ENCODE results near the gene LRRC55. TPM values are rescaled to one million over a fixed set of nuclear protein-coding genes. Genes with fewer than 3 reads are reported as not detected.

LRRC55 gene
- total RNA-seq, 1 donor from 2014 or later = not detected

- no peak for DNase-seq (ENCODE audit: low read depth)
Observed at GRCh38 chr11:57202281-57202680, 20.5 kb downstream of the LRRC55 start.

GRCh38 chr11:57203359-57203758 is 21.6 kb downstream of the LRRC55 start:
- peak; percentile 40 for DNase-seq (ENCODE audit: low read depth)

- no peak for DNase-seq (ENCODE audit: low read depth)
Observed at GRCh38 chr11:57203882-57204480, 22.2 kb downstream of the LRRC55 start.

- peak; percentile 34 for DNase-seq (ENCODE audit: low read depth)
Observed at GRCh38 chr11:57205041-57205641, 23.4 kb downstream of the LRRC55 start.

GRCh38 chr11:57207168-57207567 is 25.4 kb downstream of the LRRC55 start:
- no peak for DNase-seq (ENCODE audit: low read depth)

- peak; percentile 43 for DNase-seq (ENCODE audit: low read depth)
Observed at GRCh38 chr11:57210781-57211180, 29.0 kb downstream of the LRRC55 start.

- DNase-seq (ENCODE audit: low read depth) = no peak
Observed at GRCh38 chr11:57213342-57214097, 31.8 kb downstream of the LRRC55 start.

- DNase-seq (ENCODE audit: low read depth) = no peak
Observed at GRCh38 chr11:57214098-57214417, 32.3 kb downstream of the LRRC55 start.

GRCh38 chr11:57214494-57214893 is 32.7 kb downstream of the LRRC55 start:
- DNase-seq (ENCODE audit: low read depth) = peak; percentile 60

- DNase-seq (ENCODE audit: low read depth) = no peak
Observed at GRCh38 chr11:57216463-57216862, 34.7 kb downstream of the LRRC55 start.

GRCh38 chr11:57217053-57217452 is 35.3 kb downstream of the LRRC55 start:
- no peak for DNase-seq (ENCODE audit: low read depth)

GRCh38 chr11:57219021-57219627 is 37.4 kb downstream of the LRRC55 start:
- no peak for DNase-seq (ENCODE audit: low read depth)

GRCh38 chr11:57222239-57222638 is 40.5 kb downstream of the LRRC55 start:
- DNase-seq (ENCODE audit: low read depth) = no peak

GRCh38 chr11:57223601-57224000 is 41.8 kb downstream of the LRRC55 start:
- DNase-seq (ENCODE audit: low read depth) = no peak

- DNase-seq (ENCODE audit: low read depth) = no peak
Observed at GRCh38 chr11:57224128-57224527, 42.4 kb downstream of the LRRC55 start.

- no peak for DNase-seq (ENCODE audit: low read depth)
Observed at GRCh38 chr11:57224537-57224936, 42.8 kb downstream of the LRRC55 start.

- no peak for DNase-seq (ENCODE audit: low read depth)
Observed at GRCh38 chr11:57228600-57228999, 46.8 kb downstream of the LRRC55 start.

GRCh38 chr11:57230316-57230715 is 48.6 kb downstream of the LRRC55 start:
- DNase-seq (ENCODE audit: low read depth) = no peak

GRCh38 chr11:57230791-57231538 is 49.2 kb downstream of the LRRC55 start:
- no peak for DNase-seq (ENCODE audit: low read depth)

GRCh38 chr11:57231539-57232253 is 49.9 kb downstream of the LRRC55 start:
- no peak for DNase-seq (ENCODE audit: low read depth)

- DNase-seq (ENCODE audit: low read depth) = no peak
Observed at GRCh38 chr11:57233702-57234101, 51.9 kb downstream of the LRRC55 start.

Measured in myocyte (in vitro differentiated cells).